ENCODE measurements around the gene CCDC120.

CCDC120 gene

GRCh38 chrX:49072712-49073095 lies 13.9 kb downstream of the CCDC120 start:
- H3K4me3 Mint-ChIP-seq = peak overlapping the region; percentile 80

GRCh38 chrX:49073601-49074575 lies 15.1 kb downstream of the CCDC120 start, which contains the start of gene PRAF2:
Gene PRAF2, minus strand, starts transcription at chrX:49074002. Its CDS starts 15 bp downstream, at chrX:49073987.
- H3K27ac Mint-ChIP-seq = peak within 1 kb of the TSS; percentile 28
- H3K9me3 Mint-ChIP-seq = no peaks in the 10 kb centered on the region
- no peaks in the 10 kb centered on the region for H3K27me3 Mint-ChIP-seq

More at GRCh38 chrX:49072712-49073095, 13.9 kb downstream of the CCDC120 start:
- H3K4me1 Mint-ChIP-seq (ENCODE audit: low read depth) = peaks cover 12% of the 10 kb centered on the region
- H3K27ac Mint-ChIP-seq = peak overlapping the region; percentile 28
- peaks cover 3% of the 10 kb centered on the region for H3K36me3 Mint-ChIP-seq (ENCODE audit: low read depth)
- H3K9me3 Mint-ChIP-seq = no peaks in the 10 kb centered on the region
- no peaks in the 10 kb centered on the region for H3K27me3 Mint-ChIP-seq

GRCh38 chrX:49075347-49075746 lies 16.5 kb downstream of the CCDC120 start:
- Mint-ChIP-seq H3K27ac (no peak overlapping the region), H3K4me1 (ENCODE audit: low read depth) (peaks cover 23% of the 10 kb centered on the region), H3K9me3 (no peaks in the 10 kb centered on the region), H3K27me3 (no peaks in the 10 kb centered on the region), H3K36me3 (ENCODE audit: low read depth) (peaks cover 3% of the 10 kb centered on the region), H3K4me3 (no peak overlapping the region)

More at GRCh38 chrX:49073601-49074575, 15.1 kb downstream of the CCDC120 start, which contains the start of gene PRAF2:
- H3K36me3 Mint-ChIP-seq (ENCODE audit: low read depth) = peaks cover 3% of the 10 kb centered on the region
- H3K4me3 Mint-ChIP-seq = peak within 1 kb of the TSS; percentile 80
- peaks cover 16% of the 10 kb centered on the region for H3K4me1 Mint-ChIP-seq (ENCODE audit: low read depth)

GRCh38 chrX:49077941-49078340 lies 19.1 kb downstream of the CCDC120 start:
- peaks cover 3% of the 10 kb centered on the region for H3K36me3 Mint-ChIP-seq (ENCODE audit: low read depth)
- no peaks in the 10 kb centered on the region for H3K27me3 Mint-ChIP-seq
- peaks cover 24% of the 10 kb centered on the region for H3K4me1 Mint-ChIP-seq (ENCODE audit: low read depth)
- H3K27ac Mint-ChIP-seq = no peak overlapping the region
- H3K4me3 Mint-ChIP-seq = no peak overlapping the region
- H3K9me3 Mint-ChIP-seq = no peaks in the 10 kb centered on the region

GRCh38 chrX:49079489-49080428 lies 21.0 kb downstream of the CCDC120 start, which contains the start of gene WDR45:
Gene WDR45, minus strand, starts transcription at chrX:49079887. Its CDS starts 1,792 bp downstream, at chrX:49078095.
- Mint-ChIP-seq H3K4me1 (ENCODE audit: low read depth) (peaks cover 19% of the 10 kb centered on the region), H3K9me3 (no peaks in the 10 kb centered on the region), H3K36me3 (ENCODE audit: low read depth) (no peaks in the 10 kb centered on the region), H3K27ac (peak within 1 kb of the TSS; percentile 91), H3K27me3 (no peaks in the 10 kb centered on the region), H3K4me3 (peak within 1 kb of the TSS; percentile 93)

- peaks cover 19% of the 10 kb centered on the region for H3K4me1 Mint-ChIP-seq (ENCODE audit: low read depth)
- no peaks in the 10 kb centered on the region for H3K27me3 Mint-ChIP-seq
- no peak overlapping the region for H3K4me3 Mint-ChIP-seq
Measured at GRCh38 chrX:49082271-49082871, 23.6 kb downstream of the CCDC120 start.

GRCh38 chrX:49089553-49089952 lies 30.8 kb downstream of the CCDC120 start:
- H3K4me1 Mint-ChIP-seq (ENCODE audit: low read depth) = no peaks in the 10 kb centered on the region
- no peaks in the 10 kb centered on the region for H3K9me3 Mint-ChIP-seq
- H3K4me3 Mint-ChIP-seq = no peak overlapping the region
- no peaks in the 10 kb centered on the region for H3K27me3 Mint-ChIP-seq
- H3K27ac Mint-ChIP-seq = no peak overlapping the region
- no peaks in the 10 kb centered on the region for H3K36me3 Mint-ChIP-seq (ENCODE audit: low read depth)

More at GRCh38 chrX:49082271-49082871, 23.6 kb downstream of the CCDC120 start:
- H3K27ac Mint-ChIP-seq = peak overlapping the region; percentile 36
- H3K36me3 Mint-ChIP-seq (ENCODE audit: low read depth) = no peaks in the 10 kb centered on the region
- no peaks in the 10 kb centered on the region for H3K9me3 Mint-ChIP-seq

- Mint-ChIP-seq H3K27me3 (no peaks in the 10 kb centered on the region), H3K27ac (no peak overlapping the region), H3K9me3 (no peaks in the 10 kb centered on the region), H3K36me3 (ENCODE audit: low read depth) (no peaks in the 10 kb centered on the region), H3K4me3 (no peak overlapping the region), H3K4me1 (ENCODE audit: low read depth) (peaks cover 4% of the 10 kb centered on the region)
Measured at GRCh38 chrX:49096419-49096818, 37.6 kb downstream of the CCDC120 start.

GRCh38 chrX:49100704-49101628 lies 42.2 kb downstream of the CCDC120 start:
- peak overlapping the region; percentile 90 for H3K4me3 Mint-ChIP-seq
- peaks cover 12% of the 10 kb centered on the region for H3K4me1 Mint-ChIP-seq (ENCODE audit: low read depth)
- H3K9me3 Mint-ChIP-seq = no peaks in the 10 kb centered on the region
- no peaks in the 10 kb centered on the region for H3K36me3 Mint-ChIP-seq (ENCODE audit: low read depth)
- H3K27ac Mint-ChIP-seq = peak overlapping the region; percentile 79
- H3K27me3 Mint-ChIP-seq = no peaks in the 10 kb centered on the region

- H3K9me3 Mint-ChIP-seq = no peaks in the 10 kb centered on the region
- H3K36me3 Mint-ChIP-seq (ENCODE audit: low read depth) = no peaks in the 10 kb centered on the region
- H3K4me1 Mint-ChIP-seq (ENCODE audit: low read depth) = peaks cover 12% of the 10 kb centered on the region
- no peaks in the 10 kb centered on the region for H3K27me3 Mint-ChIP-seq
- peak overlapping the region; percentile 79 for H3K27ac Mint-ChIP-seq
- H3K4me3 Mint-ChIP-seq = peak overlapping the region; percentile 90
Measured at GRCh38 chrX:49101629-49101984, 42.8 kb downstream of the CCDC120 start.

- H3K4me1 Mint-ChIP-seq (ENCODE audit: low read depth) = peaks cover 12% of the 10 kb centered on the region
- H3K9me3 Mint-ChIP-seq = no peaks in the 10 kb centered on the region
- H3K36me3 Mint-ChIP-seq (ENCODE audit: low read depth) = no peaks in the 10 kb centered on the region
- peak overlapping the region; percentile 90 for H3K4me3 Mint-ChIP-seq
- H3K27ac Mint-ChIP-seq = peak overlapping the region; percentile 79
- H3K27me3 Mint-ChIP-seq = no peaks in the 10 kb centered on the region
Measured at GRCh38 chrX:49102190-49102589, 43.4 kb downstream of the CCDC120 start.

- no peaks in the 10 kb centered on the region for H3K9me3 Mint-ChIP-seq
- no peaks in the 10 kb centered on the region for H3K27me3 Mint-ChIP-seq
- peaks cover 12% of the 10 kb centered on the region for H3K4me1 Mint-ChIP-seq (ENCODE audit: low read depth)
- H3K36me3 Mint-ChIP-seq (ENCODE audit: low read depth) = no peaks in the 10 kb centered on the region
- no peak overlapping the region for H3K27ac Mint-ChIP-seq
- H3K4me3 Mint-ChIP-seq = no peak overlapping the region
Measured at GRCh38 chrX:49103637-49104036, 44.8 kb downstream of the CCDC120 start.

GRCh38 chrX:49106296-49106695 lies 47.5 kb downstream of the CCDC120 start:
- no peak overlapping the region for H3K27ac Mint-ChIP-seq
- peaks cover 8% of the 10 kb centered on the region for H3K4me1 Mint-ChIP-seq (ENCODE audit: low read depth)
- H3K4me3 Mint-ChIP-seq = no peak overlapping the region
- H3K27me3 Mint-ChIP-seq = no peaks in the 10 kb centered on the region
- H3K36me3 Mint-ChIP-seq (ENCODE audit: low read depth) = peaks cover 10% of the 10 kb centered on the region
- no peaks in the 10 kb centered on the region for H3K9me3 Mint-ChIP-seq

Data from stimulated activated naive CD8-positive, alpha-beta T cell treated with anti-CD3 and anti-CD28 coated beads, Interleukin-15, Interleukin-2, amounts not matched to agents 100 ng/mL and 50 ng/mL, for 24 hours (primary cell).